ENCODE results near the gene BUB1.

DNA sequence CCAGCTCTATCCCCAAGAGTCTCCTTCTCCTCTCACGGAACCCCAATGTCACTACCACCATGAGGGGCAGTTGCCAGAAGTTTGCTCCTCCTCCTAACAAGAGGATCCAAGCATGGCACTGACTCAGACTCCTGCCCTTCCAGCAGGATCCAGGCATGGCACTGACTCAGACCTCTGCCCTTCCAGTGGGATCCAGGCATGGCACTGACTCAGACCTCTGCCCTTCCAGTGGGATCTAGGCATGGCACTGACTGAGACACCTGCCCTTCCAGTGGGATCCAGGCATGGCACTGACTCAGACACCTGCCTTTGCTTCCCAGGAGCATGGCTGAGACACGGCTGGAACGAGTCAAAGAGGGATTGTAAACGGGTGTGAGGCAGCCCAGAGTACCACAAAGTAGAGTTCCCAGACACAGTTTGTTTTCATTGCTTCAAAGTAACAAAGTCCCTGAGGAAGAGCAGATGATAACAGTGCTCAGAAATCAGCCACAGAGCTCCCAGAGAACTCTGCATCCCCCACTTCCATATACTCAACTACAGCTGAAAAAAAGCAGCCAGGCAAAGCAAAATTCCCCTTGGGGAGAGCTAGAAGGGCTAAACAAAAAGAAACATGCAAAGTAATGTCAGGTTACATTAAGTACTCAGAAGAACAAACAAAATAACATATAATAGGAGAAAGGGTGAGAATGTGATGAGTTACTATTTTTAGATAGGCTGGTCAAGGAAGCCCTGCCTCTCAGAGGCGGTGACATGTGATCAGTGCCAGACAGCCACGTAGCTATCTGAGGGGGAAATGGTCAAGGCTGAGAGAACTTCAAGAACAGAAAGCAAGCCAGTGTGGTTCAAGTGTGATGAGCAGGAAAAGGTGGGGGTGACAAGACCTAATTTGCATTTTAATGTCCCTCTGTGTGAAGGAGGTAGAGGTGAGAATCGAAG lies 3.0 kb downstream of the BUB1 start:
- TF ChIP-seq, protein P1, sequence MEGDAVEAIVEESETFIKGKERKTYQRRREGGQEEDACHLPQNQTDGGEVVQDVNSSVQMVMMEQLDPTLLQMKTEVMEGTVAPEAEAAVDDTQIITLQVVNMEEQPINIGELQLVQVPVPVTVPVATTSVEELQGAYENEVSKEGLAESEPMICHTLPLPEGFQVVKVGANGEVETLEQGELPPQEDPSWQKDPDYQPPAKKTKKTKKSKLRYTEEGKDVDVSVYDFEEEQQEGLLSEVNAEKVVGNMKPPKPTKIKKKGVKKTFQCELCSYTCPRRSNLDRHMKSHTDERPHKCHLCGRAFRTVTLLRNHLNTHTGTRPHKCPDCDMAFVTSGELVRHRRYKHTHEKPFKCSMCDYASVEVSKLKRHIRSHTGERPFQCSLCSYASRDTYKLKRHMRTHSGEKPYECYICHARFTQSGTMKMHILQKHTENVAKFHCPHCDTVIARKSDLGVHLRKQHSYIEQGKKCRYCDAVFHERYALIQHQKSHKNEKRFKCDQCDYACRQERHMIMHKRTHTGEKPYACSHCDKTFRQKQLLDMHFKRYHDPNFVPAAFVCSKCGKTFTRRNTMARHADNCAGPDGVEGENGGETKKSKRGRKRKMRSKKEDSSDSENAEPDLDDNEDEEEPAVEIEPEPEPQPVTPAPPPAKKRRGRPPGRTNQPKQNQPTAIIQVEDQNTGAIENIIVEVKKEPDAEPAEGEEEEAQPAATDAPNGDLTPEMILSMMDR (conservative IDR thresholded peaks at IDR 0.05 in 1 of 2, IDR thresholded peaks at IDR 0.05 in 1 of 2; ENCODE audit: low read depth in 1 of 2, low read length in 2 of 2) = no peak
- TF ChIP-seq EZH2 (IDR thresholded peaks at IDR 0.05; ENCODE audit: low read length, missing control alignments) = no peak
